CD1c-positive myeloid dendritic cell (primary cell): ENCODE data around the gene PTPRN2.
A peak's percentile ranks its signal among the peaks of the same experiment; 100 is the strongest.

Experiments used
- DNase-seq: peaks from one replicate; pipeline ENCODE4 v3.0.0-alpha.2; 2016; ENCODE audit errors: extremely low spot score

The PTPRN2 gene

DNA sequence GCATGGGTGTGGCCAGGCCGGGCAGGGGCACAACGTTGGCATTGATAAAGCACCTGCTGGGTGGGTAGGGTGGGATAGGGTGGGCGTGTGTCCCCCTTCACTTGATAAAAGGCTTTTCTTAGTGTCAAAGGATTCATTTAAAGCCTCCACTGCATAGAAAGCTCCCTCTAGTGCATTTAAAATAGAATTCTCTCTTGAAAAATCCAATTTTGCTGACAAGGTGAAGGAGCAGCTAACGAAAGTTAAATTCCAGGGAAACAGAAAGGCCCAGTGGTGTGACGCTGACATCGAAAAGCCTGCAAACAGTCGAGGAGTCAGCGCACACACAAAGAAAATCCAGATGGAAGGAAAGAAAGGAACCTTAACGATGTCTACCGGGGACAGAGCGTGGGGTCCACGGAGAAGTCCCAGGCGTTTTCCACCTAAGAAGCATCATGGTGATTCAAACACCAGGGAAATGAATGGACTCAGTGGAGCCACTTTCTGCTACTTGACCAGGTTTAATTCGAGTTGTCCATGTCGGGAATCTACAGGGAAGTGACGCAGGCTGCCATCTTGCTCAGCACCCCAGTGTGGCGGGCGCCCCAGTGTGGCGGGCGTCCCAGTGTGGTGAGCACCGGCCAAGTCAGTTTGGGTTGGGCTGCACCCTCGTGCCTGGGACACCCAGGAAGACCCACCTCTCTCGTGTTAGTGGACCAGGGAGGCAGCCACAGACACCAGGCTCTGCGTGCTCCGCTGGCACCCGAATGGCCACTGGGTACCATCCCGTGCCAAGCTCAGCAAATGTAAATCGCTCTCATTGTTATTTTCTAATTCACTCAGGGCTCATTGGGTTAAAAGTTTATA is 1033.0 kb downstream of the PTPRN2 start:
- DNase-seq, result no peak

GRCh38 chr7:157553256-157553655 is 1034.4 kb downstream of the PTPRN2 start:
- DNase-seq, result no peak

DNA sequence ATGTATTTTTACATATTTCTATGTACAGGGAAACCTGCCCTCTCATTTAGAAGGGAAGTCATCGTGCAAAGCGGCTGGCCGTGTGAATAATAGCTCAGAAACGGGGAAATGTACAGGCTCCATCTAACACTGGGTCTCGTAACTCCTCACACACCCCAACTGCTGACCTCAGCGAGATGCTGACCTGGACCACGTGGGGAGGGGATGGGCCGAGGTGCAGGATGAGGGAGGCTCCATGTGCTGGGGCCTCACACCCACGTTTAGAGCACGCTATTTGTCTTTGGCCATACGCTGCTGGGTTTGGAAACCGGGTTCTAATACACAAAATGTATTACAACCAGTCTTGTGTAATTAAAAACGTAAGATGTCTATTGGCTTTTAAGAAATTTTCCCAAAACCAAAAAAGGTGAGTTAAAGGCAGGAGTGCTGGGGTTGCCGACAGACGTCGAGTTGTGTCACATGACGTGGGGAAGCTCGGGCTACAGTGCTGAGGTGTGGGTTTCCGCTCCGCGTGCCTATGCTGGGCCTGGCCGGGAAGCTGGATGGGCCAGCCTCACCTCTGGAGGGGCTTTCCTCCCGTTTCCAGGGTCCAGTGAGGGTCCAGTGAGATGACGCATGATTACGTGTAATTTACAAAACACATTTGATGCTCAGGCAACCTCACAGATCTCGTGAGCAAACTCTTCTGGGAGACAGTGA is 1035.2 kb downstream of the PTPRN2 start:
- DNase-seq, result no peak

GRCh38 chr7:157551325-157552070 is 1036.1 kb downstream of the PTPRN2 start:
- DNase-seq, result no peak

DNA sequence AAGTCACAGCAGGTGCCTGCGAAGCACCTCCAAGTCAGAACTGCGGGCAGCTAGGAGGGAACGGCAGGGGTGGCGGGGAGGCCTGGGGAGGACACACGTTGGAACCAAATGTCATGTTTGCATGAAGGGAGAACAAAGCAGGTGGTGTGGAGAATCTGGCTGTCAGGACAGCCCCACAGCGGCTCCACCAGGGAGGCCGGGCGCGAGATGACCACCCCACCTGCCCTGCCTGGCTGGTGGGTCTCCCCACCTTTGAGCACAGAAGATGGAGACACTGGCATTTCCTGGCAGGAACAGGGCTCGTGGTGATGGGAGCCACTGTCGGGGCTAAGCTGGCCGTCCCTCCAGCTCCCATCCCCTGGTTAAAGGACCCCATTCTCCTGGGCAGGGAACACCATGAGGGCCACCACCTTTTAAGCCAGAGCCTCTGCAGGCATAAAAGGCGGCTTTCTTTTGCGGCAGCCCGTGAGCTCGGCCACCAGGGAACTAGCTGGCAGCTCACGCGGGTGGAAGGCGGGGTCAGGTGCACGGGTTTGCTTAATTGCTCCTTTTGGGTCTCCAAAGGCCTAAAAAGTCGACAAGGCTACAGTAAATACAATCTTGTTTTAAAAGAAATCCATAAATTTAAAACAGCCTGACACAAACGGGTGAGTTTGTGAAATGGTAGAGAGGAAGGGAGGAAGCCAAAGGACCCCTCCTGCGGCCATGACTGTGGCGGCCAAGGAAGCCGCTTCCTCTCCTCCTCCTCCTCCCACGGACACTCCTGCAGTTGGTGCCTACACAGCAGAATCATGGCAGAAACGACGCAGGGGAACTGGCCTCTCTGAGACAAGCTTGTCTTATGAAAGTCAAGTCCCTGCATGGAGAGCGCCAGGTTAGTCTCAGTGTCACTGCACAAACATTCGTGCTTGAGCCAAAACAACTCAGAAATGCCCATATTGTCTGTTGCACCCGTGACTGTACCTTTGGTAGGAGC is 1037.0 kb downstream of the PTPRN2 start:
- DNase-seq, result no peak

- no peak for DNase-seq
Observed at GRCh38 chr7:157549612-157550299, 1037.9 kb downstream of the PTPRN2 start.

- no peak for DNase-seq
Observed at GRCh38 chr7:157548691-157549303, 1038.8 kb downstream of the PTPRN2 start.

DNA sequence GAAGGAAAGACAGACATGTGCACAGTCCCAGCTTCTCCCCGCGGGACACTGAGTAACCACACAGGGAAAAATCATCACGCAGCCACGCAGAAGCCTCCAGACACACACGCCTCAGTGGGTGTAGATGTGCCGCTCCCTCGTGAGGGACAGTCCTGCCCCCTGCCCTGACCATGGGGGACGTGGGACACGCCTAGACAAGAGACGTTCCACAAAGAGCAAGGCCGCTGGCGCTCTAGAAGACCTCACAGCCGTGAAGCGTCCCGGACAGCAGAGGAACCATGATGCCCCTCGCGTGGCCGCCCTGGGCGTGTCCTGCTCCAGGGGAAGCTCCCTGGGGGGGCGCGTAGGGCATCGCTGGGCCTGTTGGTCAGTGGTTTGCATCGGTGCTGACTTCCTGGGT is 1040.0 kb downstream of the PTPRN2 start:
- no peak for DNase-seq

GRCh38 chr7:157547102-157547501 is 1040.5 kb downstream of the PTPRN2 start:
- DNase-seq, result no peak

DNA sequence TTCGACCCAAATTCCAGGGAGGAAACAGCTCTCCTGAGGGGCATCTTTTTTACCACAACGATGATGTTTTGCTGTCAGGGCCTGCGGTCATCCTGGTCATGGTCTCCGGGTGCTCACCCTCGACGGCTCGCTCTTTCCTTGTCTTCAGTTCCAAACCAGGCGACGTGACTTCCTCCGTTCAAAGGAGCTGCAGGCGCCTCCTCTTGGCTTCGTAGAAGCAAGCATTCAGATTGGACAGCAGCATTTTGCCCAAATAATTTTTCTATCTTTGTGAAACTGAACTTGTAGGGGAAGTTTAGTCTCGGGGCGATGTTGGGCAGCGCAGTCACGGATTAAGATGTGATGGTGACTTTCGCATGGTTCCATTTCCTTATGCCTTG is 1042.0 kb downstream of the PTPRN2 start:
- no peak for DNase-seq

- no peak for DNase-seq
Observed at GRCh38 chr7:157544980-157545680, 1042.5 kb downstream of the PTPRN2 start.

DNA sequence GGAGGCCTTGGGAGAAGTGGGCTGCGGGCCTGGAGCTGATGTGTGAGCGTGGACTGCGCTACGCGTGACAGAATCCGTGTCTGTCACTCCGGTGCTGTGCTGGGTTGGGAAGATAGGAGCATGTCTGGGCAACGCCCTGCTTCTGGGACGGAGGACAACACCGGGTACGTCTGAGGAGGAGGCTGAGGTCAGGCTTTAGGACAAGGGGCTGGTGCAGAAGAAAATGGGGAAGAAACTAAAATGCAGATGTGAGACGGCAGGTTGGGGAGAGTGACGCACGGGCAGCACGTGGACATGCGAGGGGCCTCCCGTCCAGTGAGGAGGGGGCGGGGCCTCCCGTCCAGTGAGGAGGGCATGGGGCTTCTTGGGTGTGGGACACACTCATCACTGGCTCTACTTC is 1043.4 kb downstream of the PTPRN2 start:
- peak; percentile 15 for DNase-seq

DNA sequence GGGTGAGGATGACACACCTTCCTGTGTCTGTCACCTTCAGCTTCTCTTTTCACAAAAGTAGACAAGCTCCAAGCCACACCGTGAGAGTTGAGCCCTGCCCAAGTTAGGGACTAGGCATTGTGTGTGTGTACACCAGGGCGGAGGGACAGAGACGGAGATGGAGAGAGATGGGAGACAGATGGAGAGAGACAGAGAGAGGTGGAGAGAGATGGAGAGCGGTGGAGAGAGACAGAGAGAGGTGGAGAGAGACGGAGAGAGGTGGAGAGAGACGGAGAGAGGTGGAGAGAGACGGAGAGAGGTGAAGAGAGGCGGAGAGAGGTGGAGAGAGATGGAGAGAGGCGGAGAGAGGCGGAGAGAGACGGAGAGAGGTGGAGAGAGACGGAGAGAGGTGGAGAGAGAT is 1043.8 kb downstream of the PTPRN2 start:
- DNase-seq, result no peak

DNA sequence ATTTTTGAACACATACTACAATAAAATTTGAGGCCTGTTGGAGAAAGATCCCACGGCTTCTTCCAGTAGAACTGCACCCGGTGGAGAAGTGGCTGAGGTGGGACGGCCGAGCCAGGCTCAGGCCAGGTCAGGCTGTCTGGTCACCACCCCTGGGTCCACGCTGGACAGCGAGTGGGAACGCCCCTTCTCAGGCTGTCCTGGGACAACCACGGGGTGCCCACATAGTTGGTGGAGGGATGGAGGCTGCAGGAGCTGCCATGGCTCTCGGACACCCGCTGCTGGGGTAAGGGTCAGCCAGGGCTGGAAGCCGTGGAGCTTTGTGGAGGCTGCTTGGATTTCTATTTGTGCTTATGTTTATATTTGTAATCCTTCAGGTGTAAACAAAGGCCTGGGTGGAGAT is 1044.3 kb downstream of the PTPRN2 start:
- DNase-seq, result no peak

- no peak for DNase-seq
Observed at GRCh38 chr7:157542068-157543021, 1045.3 kb downstream of the PTPRN2 start.

DNA sequence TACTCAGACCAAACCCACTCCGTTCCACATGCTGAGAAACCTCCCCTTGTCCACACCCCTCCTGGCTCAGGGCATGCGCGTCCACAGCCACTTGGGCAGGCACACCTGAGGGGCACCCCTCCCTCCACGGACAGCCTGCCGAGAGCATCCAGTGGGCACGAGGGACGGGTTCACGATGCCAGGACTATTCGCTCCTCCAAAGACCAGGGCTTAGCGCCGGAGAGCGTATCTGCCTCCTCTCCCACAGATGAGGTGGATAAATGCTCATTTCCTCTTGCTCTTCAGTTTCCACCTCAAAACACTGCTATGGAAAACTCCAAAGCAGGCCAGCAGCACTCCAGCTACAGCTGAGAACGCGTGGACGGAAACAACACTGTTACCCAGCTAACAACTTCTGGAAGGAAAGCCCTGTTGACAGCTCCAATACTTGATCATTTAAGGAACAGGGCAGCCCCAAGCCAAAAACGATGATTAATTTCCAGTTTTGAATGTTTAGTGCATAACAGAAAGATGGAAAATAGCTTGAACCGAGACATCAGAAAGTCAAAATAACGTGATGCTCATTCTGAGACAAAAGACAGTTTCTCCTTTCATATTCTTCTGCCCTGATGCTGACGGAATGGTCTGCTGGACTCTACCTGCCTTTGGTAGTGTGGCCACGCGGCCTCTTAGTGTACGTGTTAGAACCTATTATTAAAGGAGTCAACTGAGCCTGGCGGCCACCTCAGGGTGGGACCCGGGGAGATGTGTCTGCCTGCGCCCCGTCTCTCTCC is 1046.1 kb downstream of the PTPRN2 start:
- no peak for DNase-seq

DNA sequence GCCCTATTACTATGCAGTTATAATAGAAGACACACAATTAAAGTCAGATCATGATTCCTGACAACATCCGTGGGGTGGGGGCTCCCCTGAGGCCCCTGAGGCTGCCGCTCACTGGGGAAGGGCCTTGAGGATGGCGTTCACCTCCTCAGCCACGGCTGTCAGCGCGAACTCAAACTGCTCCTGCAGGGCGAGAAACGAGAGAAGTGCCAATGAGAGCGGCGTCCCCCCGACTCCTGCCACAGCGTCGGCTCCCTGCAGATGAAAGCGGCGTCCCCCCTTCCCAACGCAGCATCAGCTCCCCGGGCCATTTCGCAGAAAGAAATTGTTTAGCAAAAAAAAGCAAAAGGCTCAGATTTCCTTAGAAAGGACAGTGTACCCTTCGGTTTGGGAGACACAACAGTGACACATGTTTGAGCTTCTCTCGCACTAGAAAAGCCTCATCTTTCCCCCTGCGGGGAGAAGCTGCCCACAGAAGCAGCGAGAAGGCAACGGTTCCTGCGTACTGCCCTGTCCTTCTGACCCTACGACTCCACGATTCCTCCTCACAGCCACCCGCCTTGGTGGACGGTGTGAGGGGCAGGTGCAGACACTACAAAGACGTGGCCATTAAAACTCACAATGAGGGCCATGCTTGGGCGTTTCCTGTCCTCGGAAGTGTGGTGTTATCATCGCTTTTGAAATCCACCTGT is 1046.9 kb downstream of the PTPRN2 start:
- no peak for DNase-seq
